GM18858 (cell line): Measurements from ENCODE around the gene SLC25A11.

Source experiments
- ATAC-seq: cut with Tn5 transposase; IDR thresholded peaks from one replicate; pipeline ENCODE4 v1.9.1; 2021; ENCODE audit not compliant: unreplicated experiment

SLC25A11 gene

GRCh38 chr17:4966844-4967538 lies 27.1 kb upstream of the SLC25A11 start:
- ATAC-seq, result peak; percentile 61

GRCh38 chr17:4965311-4965986 lies 25.6 kb upstream of the SLC25A11 start:
- no peak for ATAC-seq

GRCh38 chr17:4960279-4960922 lies 20.6 kb upstream of the SLC25A11 start:
- ATAC-seq, result no peak

GRCh38 chr17:4959261-4959965 lies 19.6 kb upstream of the SLC25A11 start:
- no peak for ATAC-seq

DNA sequence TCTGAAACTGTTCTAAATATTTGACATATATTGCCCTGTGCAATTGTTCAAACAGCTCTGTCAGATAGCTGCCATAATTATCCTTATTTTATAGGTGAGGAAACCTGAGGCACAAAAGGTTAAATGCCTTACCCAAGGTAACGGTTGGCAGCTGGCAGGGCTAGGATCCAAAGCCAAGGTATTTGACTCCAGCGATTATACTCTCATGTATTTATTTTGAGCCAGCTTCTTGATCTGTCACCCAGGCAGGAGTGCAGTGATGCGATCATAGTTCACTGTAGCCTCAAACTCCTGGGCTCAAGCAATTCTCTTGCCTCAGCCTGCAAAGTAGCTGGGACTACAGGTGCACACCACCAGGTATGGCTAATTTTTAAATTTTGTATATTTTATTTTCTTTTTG lies 18.3 kb upstream of the SLC25A11 start:
- ATAC-seq, result no peak

DNA sequence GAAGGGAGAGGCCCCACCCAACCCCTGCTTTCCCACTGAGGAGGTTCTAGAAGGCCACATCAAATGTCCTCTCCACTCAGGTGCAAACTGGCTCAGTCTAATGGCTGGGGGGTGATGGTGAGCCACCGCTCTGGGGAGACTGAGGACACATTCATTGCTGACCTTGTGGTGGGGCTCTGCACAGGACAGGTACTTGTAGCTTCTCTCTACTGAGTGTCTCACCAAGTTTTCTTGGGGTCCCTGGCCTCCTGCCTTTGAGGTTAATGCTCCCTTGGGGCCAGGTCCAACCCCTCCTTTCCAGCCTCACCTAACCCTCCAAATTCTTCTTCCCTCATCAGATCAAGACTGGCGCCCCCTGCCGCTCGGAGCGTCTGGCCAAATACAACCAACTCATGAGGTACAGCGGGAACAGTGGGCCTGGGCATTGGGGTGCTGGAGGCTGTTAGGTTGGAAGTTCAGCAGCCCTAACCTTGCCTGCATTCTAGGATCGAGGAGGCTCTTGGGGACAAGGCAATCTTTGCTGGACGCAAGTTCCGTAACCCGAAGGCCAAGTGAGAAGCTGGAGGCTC lies 16.7 kb upstream of the SLC25A11 start:
- ATAC-seq, result no peak

GRCh38 chr17:4955091-4955490 lies 15.2 kb upstream of the SLC25A11 start:
- ATAC-seq, result no peak

DNA sequence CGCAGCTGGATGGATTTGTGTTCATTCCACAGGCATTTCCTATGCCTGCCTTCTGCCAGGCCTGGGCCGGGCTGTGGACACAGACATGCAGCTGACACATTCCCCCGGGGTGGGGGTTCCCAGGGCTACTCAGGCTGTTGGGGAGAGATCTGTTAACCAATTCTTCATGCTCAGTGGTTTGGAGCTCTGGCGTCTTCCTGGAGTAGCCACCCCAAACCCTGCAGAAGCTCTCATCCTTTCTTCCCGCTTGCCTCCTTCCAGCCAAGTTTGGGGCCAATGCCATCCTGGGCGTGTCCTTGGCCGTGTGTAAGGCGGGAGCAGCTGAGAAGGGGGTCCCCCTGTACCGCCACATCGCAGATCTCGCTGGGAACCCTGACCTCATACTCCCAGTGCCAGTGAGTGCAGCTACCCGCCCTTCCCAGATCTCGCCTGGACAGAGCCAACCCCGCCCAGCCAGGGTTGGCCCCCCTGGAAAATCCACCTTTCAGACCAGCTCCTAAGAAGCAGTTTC lies 13.7 kb upstream of the SLC25A11 start:
- ATAC-seq, result no peak

DNA sequence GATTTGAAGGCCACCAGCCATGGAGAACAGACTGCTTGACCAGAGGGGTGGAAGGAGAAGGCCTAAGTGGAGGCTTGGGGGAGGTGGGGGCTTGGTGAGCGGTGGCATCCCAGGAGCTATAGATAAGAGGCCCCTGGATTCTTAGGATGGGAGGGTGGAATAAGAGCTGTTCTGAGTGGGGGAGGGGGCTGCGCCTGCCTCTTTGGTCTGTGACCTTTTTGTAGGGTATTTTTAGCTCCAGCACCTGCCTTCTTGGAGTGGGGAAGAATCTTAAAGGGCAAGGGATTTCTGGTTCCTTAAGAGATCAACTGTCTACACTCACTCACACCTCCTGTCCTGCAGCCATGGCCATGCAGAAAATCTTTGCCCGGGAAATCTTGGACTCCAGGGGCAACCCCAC lies 11.6 kb upstream of the SLC25A11 start:
- ATAC-seq, result no peak

GRCh38 chr17:4950746-4951204 lies 10.9 kb upstream of the SLC25A11 start, which contains the start of gene ENO3:
TSS of gene ENO3 (plus strand) at chr17:4951119. CDS start at chr17:4951830, 711 bp downstream.
- ATAC-seq, result no peak

- ATAC-seq, result no peak
These were observed 10.4 kb upstream of the SLC25A11 start for GRCh38 chr17:4950075-4950745.

DNA sequence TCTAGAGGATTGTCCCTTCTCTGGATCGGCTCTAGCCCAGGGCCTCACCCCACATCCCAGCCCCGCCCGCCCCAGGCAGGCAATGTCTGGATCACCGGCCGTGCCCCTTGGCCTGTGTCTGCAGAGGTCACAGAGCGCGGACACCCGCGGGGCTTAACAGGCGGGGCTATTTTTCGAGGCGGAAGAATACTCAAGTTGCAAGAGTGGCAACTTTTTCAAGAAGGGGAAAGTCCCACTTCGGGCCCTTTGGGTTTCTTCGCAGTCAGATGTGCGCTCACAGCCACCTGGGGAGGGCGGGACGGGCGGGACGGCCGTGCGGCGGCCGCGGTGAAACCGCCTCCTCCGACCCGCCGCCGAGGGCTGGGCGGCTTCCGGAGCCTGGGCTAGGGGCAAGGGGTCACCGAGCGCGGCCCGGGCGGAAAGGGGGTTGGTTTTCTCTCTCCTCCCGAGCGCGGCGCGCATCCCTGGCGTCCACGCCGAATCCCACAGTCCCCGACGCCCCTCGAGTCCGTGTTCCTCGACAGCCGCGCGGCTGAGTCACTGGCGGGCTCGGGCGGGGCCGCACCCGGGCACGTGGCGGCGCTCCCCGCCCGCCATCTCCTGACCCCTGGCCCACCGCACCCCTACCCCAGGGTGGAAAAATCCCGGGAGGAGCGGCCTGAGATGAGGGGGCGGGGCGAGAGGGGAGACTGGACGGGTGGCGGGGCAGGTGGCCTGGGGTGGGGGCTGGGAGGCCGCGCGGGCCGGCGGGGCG lies 9.7 kb upstream of the SLC25A11 start:
- ATAC-seq, result no peak

DNA sequence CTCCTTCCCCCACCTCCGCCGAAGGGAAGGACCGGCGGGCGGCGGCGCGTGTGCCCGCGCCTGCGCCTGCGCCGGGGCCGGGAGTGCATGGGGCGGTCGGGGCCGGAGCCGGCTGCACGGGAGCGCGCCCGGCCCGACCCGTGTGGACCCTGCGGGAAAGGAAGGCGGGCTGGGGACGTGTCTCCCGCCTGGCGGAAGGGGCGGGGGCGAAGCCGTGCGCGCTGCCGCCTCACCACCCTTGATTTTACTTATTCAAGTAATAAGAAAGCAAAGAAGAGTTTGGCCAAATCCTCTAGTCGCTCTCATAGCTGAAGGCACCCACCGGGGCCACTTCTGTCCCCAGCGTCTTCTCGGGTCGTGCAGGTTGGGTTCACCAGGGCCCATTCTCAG lies 9.1 kb upstream of the SLC25A11 start:
- no peak for ATAC-seq

- ATAC-seq, result no peak
These were observed 8.5 kb upstream of the SLC25A11 start, which contains the start of gene PFN1 for GRCh38 chr17:4948166-4948930. TSS of gene PFN1 (minus strand) at chr17:4948530. CDS start at chr17:4948394, 136 bp downstream.

GRCh38 chr17:4947411-4948165 lies 7.7 kb upstream of the SLC25A11 start:
- no peak for ATAC-seq

DNA sequence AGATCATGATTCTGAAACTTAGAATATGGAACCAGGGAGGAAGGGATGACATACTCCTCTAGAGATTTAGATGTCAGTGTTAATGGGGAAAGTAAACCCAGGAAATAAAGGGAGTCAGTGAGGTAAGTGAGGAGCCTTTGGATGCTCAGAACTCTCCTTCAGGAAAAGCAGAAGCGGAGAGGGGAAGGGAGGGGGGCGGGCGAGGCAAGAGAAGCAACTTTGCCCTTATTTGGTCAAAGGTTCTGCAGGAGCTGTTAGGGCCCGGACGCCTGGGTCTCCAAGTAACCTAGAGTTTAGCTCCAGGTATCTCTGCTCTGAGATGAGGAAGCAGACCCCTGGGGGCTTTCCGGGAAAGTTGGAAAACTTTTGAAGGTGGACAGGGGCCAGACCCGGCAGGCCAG lies 7.2 kb upstream of the SLC25A11 start:
- ATAC-seq, result no peak

- ATAC-seq, result no peak
These were observed 6.6 kb upstream of the SLC25A11 start for GRCh38 chr17:4946312-4946976.

- ATAC-seq, result no peak
These were observed 6.1 kb upstream of the SLC25A11 start for GRCh38 chr17:4945944-4946280.
